ENCODE data around the gene HIVEP2. TPM values are rescaled to one million over a fixed set of nuclear protein-coding genes. Genes with fewer than 3 reads are reported as not detected.

HIVEP2 gene
- total RNA-seq, 1 donor from 2014 or later = 11.8 TPM

DNA sequence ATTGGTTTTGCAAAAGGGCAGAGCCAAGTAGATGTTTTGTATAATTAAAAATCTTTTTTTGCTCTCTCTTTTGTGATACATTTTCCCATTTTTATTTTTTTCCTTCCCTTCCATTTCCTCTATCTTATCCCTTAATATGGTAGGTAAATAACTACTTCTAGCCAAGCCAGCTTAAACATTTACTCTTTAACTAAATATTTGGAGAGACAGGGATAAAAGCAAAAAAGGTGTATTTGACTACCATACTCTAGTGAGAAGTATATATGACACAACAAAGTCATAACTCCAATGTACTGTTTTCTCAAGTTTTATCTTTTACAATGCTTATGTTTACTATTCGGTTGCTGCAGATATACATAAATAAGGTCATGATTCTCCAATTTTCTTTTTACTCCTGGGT, 154.7 kb downstream of the HIVEP2 start:
- Mint-ChIP-seq H3K9me3 (ENCODE audit: low read depth) (no peaks in the 10 kb centered on the region), H3K36me3 (ENCODE audit: insufficient read depth) (no peaks in the 10 kb centered on the region), H3K27me3 (peaks cover 8% of the 10 kb centered on the region), H3K27ac (no peak overlapping the region), H3K4me3 (ENCODE audit: low read depth) (no peak overlapping the region), H3K4me1 (ENCODE audit: low read depth) (peaks cover 9% of the 10 kb centered on the region)
- DNase-seq (ENCODE audit: low spot score, unreplicated experiment) = no peak
- TF ChIP-seq, protein P1, sequence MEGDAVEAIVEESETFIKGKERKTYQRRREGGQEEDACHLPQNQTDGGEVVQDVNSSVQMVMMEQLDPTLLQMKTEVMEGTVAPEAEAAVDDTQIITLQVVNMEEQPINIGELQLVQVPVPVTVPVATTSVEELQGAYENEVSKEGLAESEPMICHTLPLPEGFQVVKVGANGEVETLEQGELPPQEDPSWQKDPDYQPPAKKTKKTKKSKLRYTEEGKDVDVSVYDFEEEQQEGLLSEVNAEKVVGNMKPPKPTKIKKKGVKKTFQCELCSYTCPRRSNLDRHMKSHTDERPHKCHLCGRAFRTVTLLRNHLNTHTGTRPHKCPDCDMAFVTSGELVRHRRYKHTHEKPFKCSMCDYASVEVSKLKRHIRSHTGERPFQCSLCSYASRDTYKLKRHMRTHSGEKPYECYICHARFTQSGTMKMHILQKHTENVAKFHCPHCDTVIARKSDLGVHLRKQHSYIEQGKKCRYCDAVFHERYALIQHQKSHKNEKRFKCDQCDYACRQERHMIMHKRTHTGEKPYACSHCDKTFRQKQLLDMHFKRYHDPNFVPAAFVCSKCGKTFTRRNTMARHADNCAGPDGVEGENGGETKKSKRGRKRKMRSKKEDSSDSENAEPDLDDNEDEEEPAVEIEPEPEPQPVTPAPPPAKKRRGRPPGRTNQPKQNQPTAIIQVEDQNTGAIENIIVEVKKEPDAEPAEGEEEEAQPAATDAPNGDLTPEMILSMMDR (IDR thresholded peaks at IDR 0.05; ENCODE audit: unreplicated experiment) = no peak

DNA sequence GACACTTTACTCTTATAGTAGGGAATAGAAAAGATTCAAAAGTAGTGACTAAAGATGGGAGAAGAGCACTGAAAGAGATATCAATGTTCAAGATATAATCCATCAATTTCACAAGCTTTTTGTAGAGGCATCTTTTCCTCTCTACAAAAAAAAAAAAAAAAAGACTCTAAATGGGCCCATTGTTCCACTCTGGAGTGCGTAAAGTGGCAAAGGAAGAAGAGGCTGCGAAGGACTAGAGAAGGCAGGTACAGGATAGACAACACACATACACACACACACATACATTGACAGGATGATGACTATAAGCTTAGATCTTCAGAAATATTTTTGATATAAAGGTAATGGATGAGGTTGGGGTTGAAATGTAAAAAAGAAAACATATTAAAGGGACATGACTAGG, 157.6 kb downstream of the HIVEP2 start:
- H3K36me3 Mint-ChIP-seq (ENCODE audit: insufficient read depth) = no peaks in the 10 kb centered on the region
- no peaks in the 10 kb centered on the region for H3K9me3 Mint-ChIP-seq (ENCODE audit: low read depth)
- H3K4me1 Mint-ChIP-seq (ENCODE audit: low read depth) = peaks cover 9% of the 10 kb centered on the region
- H3K27ac Mint-ChIP-seq = no peak overlapping the region
- TF ChIP-seq, protein P1 (IDR thresholded peaks at IDR 0.05; ENCODE audit: unreplicated experiment) = no peak
- no peak overlapping the region for H3K4me3 Mint-ChIP-seq (ENCODE audit: low read depth)
- DNase-seq (ENCODE audit: low spot score, unreplicated experiment) = no peak
- peaks cover 8% of the 10 kb centered on the region for H3K27me3 Mint-ChIP-seq

DNA sequence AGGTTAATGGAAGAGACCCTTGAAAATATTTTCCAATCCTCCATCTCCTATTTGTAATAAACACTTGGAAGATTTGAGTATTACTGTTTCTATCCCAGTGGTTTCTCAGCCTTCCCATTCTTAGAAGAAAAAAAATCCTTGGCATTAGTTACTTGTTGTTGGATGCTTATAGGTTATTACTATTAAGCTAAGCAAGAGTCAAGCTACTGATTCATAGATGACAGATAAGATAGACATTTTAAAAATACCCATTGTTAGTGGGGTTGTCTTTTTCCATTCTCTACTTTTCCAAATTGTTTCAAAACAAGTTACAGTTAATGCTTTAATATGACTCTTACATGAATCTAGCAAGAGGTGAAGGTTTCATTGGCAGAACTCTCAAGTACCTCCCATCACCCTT, 158.5 kb downstream of the HIVEP2 start:
- no peak for DNase-seq (ENCODE audit: low spot score, unreplicated experiment)
- Mint-ChIP-seq H3K27me3 (no peaks in the 10 kb centered on the region), H3K36me3 (ENCODE audit: insufficient read depth) (no peaks in the 10 kb centered on the region), H3K4me1 (ENCODE audit: low read depth) (peaks cover 9% of the 10 kb centered on the region), H3K4me3 (ENCODE audit: low read depth) (no peak overlapping the region), H3K27ac (no peak overlapping the region), H3K9me3 (ENCODE audit: low read depth) (no peaks in the 10 kb centered on the region)
- TF ChIP-seq, protein P1 (IDR thresholded peaks at IDR 0.05; ENCODE audit: unreplicated experiment) = no peak

DNA sequence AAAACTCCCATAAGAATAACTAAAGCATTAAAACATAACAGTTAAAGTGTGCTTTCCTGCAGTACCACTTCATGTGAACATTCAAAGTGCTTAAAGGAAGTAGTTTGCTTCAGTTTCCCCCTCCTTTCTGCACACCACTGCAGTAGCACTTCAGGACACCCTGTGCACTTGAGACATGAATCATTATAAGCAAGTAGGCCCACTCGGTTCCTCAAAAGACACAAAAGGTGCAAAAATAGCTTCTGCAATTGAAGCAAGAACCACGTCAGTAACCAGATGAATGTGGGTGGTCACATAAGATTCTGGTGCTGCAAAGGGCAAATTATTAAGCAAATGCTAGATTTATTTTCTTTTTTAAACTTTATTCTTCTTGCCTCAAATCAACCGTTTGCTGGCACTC, 160.6 kb downstream of the HIVEP2 start:
- Mint-ChIP-seq H3K4me3 (ENCODE audit: low read depth) (no peak overlapping the region), H3K36me3 (ENCODE audit: insufficient read depth) (no peaks in the 10 kb centered on the region), H3K27me3 (no peaks in the 10 kb centered on the region), H3K9me3 (ENCODE audit: low read depth) (no peaks in the 10 kb centered on the region), H3K27ac (no peak overlapping the region), H3K4me1 (ENCODE audit: low read depth) (no peaks in the 10 kb centered on the region)
- TF ChIP-seq, protein P1 (IDR thresholded peaks at IDR 0.05; ENCODE audit: unreplicated experiment) = no peak
- DNase-seq (ENCODE audit: low spot score, unreplicated experiment) = no peak

DNA sequence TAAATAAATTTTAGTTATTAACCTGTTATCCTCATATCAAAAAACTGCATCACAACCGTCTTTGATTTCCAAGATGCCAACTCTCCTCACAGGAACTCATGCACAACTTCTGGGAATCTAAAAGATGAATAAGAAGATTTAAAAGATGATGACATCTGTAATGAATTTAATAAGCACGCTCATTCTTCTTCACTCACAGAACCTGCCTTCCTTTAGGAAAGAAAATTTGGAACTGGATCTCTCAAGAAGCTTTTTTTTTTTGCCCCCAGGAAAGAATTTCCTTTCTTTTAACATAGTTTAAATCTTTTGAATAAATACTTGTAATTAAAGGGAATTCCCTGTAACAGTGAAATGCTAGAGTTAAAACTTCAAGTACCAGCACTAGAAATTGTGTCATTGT, 161.5 kb downstream of the HIVEP2 start:
- Mint-ChIP-seq H3K27me3 (no peaks in the 10 kb centered on the region), H3K27ac (no peak overlapping the region), H3K4me1 (ENCODE audit: low read depth) (no peaks in the 10 kb centered on the region), H3K9me3 (ENCODE audit: low read depth) (no peaks in the 10 kb centered on the region), H3K4me3 (ENCODE audit: low read depth) (no peak overlapping the region), H3K36me3 (ENCODE audit: insufficient read depth) (no peaks in the 10 kb centered on the region)
- TF ChIP-seq, protein P1 (IDR thresholded peaks at IDR 0.05; ENCODE audit: unreplicated experiment) = no peak
- no peak for DNase-seq (ENCODE audit: low spot score, unreplicated experiment)

Data from progenitor cell of endocrine pancreas (in vitro differentiated cells).